Germinal center (tissue), 1 donor: ENCODE data around the gene MINDY4.

Source experiments
- DNase-seq: peaks from one replicate; pipeline ENCODE4 v3.0.0; 2012; ENCODE audit warnings: mixed read lengths, low spot score

The MINDY4 gene

GRCh38 chr7:30743371-30744074 lies 27.7 kb upstream of the MINDY4 start:
- no peak for DNase-seq

DNA sequence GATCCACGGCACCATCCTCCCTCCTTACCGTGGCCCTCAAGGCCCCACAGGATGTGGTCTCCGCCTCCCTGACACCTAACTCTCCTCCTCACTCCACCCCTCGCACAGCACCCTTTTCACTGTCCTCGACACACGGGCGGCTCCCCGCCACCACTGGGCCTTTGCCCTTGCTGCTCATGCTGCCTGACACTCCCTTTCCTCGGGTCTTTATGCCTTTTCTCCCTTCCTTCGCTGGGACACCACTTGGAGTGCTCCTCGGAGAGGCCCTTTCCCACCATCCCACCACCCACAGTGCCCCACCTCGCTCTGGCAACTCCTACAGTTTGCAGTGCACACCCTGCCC lies 27.2 kb upstream of the MINDY4 start:
- DNase-seq = no peak

- DNase-seq = no peak
Measured at GRCh38 chr7:30745261-30745941, 25.8 kb upstream of the MINDY4 start.

DNA sequence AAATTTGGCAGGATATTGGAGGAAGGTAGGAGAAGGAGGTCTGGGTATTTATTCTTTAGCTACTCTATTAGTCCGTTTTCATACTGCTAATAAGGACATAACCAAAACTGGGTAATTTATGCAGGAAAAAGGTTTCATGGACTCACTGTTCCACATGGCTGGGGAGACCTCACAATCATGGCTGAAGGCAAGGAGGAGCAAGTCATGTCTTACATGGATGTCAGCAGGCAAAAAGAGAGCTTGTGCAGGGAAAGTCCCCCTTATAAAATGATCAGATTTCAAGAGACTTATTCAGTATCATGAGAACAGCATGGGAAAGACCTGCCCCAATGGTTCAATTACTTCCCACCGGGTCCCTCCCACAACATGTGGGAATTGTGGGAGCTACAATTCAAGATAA lies 21.2 kb upstream of the MINDY4 start:
- no peak for DNase-seq

- DNase-seq = no peak
Measured at GRCh38 chr7:30750683-30751650, 20.2 kb upstream of the MINDY4 start.

DNA sequence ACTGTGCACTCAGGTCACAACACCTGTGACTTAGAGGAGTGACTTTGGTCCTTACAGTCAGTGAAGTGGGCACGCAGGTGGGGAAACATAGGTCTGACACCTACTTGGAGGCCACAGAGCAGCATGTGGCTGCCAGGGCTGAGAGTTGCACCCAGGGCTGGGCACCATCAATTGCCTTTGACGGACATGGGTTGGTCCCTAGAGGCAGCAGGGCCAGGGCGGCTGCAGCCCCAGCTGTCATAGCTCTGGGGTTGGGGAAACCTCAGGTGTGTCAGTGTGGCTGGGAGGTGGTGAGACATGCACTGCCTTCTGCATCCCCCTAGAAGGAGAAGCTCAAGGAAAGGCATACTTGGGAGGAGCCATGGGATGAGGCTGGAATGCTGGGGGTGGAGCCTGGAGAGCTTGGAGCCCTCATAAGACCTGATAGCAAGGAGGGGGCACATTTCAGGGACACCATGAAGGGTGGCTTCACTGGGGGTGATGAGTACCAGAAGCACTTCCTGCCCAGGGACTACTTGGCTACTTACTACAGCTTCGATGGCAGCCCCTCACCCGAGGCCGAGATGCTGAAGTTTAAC lies 19.4 kb upstream of the MINDY4 start, which contains the start of gene INMT:
Gene INMT (plus strand): TSS at position 440 of the 578 bp plus-strand sequence. CDS start 16 bp downstream, at position 456.
- DNase-seq = no peak

GRCh38 chr7:30752484-30752883 lies 18.7 kb upstream of the MINDY4 start:
- no peak for DNase-seq

DNA sequence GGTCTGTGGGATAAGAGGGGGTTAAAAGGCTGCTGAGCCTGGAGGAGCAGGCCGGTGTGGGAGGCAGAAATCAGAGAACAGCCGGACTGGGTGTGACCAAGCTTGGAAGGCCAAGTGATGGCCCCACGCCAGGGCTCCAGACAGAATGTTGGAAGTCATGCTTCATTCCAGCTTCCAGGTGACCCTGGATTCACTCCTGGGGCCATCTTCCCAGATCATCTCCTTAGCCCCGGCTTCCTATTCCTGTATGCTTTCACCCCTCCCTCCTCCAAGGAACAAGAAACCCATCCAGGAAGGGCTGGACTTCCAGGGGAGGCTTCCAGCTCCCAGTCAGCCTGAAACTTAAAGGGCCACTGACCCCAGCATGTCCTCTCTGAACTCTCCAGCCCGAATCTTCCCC lies 18.2 kb upstream of the MINDY4 start:
- DNase-seq = no peak

- DNase-seq = no peak
Measured at GRCh38 chr7:30754315-30754877, 16.8 kb upstream of the MINDY4 start.

DNA sequence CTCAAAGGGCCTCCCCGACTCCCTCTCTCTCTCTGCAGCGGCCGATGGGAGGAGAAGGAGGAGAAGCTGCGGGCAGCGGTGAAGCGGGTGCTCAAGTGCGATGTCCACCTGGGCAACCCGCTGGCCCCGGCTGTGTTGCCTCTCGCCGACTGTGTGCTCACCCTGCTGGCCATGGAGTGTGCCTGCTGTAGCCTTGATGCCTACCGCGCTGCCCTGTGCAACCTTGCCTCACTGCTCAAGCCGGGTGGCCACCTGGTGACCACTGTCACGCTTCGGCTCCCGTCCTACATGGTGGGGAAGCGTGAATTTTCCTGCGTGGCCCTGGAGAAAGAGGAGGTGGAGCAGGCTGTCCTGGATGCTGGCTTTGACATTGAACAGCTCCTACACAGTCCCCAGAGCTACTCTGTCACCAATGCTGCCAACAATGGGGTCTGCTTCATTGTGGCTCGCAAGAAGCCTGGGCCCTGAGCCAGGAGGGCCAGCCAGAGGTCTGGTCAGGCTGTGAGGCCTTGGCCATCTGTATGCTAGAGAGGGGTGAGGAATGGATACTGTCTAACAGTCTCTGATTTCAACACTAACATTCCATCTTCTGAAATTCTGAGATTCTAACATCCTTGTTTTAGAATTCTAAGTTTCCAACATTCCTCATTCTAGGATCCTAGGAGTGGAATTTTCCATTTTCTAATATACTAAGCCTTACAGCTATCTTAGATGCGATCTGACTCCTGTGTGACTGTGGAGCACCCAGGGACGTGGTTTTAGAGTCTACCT lies 15.6 kb upstream of the MINDY4 start:
- DNase-seq = no peak

- no peak for DNase-seq
Measured at GRCh38 chr7:30757342-30757692, 13.9 kb upstream of the MINDY4 start.

GRCh38 chr7:30760514-30761213 lies 10.6 kb upstream of the MINDY4 start:
- DNase-seq = no peak

GRCh38 chr7:30761214-30762156 lies 9.7 kb upstream of the MINDY4 start:
- no peak for DNase-seq

DNA sequence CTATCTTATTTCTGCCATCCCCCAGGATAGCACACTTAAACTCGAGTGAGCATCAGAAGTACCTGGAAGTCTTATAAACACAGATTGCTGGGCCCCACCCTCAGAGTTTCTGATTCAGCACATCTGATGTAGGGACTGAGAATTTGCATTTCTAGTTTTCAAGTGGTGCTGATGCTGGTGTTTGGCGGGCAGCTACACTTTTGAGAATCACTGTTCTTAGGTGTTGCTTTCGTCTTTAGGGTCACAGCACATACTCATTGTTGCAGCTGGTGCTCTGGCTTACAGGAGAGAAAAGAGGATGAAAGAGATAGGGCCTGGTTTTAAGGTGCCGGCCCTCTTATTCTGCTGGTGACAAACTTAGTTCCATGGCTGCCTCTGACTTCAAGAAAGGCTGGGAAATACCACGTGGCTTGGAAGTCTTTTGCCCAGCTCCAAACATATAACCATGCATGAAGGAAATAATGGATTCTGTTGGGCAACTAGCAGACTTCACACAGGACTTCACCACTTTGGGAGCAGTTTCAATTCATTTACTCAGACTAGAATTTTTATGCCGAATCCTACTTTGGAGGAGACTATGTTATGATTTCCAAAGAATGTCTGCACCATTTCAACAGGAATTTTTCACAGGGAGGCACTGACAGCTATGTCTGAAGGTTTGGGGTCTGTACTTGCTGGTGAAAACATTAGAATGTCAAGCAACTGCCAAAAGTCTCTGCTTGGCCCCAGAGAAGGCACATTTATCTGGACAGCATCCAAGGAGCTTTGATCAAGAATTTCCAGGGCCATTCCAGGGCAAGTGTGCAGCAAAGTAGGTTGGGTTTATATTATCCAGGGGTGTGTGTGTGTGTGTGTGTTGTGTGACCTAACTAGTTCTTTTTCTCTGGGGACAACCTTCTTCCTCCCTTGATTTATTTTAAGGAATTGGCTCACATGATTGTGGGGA lies 6.9 kb upstream of the MINDY4 start:
- DNase-seq = no peak

GRCh38 chr7:30765408-30765807 lies 5.8 kb upstream of the MINDY4 start:
- DNase-seq = no peak

- DNase-seq = no peak
Measured at GRCh38 chr7:30770845-30771173, 408 bp upstream of the MINDY4 start.

DNA sequence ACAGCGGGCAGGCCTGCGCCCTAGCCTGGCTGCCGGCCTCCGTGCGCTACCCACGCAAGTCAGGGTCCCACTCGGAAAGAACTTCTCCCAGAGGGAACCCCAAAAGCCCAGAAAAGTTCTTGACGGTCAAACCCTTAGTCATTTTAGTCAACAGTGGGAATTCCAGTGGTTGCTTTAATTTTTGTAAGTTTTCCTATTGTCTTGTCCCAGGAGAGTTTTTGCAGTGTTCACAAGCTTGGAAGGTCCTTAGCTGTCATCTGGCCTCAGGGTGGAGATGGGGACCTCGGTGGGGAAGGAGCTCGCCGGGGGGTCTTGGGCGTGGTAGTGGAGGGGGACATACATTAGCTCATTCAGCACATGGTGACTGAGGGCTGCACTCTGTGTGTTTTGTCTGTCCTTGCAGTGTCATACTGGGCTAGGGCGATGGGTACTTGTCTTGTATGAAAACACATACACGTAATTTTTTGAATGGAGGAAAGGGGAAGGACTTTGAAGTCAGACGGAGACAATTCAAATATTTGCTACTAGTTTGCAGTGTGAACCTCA lies 736 bp downstream of the MINDY4 start:
- DNase-seq = peak; percentile 16

DNA sequence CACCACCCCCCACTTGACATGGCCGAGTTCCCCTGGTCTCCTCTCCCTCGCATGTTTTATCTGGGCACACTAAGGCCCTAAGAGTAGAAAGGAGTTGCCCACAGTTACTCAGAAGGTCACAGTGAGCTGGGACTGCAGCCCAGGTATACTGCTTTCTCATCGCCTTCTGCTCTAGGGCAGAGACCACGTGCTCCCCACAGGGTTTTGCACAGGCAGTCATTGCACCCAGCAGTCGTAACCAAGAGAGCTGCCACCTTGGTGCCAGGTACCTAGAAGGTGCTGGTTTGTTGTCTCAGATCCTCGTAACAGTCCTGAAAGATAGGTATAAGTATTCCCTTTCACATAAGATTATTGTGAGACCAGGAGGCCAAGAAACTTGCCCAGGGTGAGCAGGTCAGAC lies 1.8 kb downstream of the MINDY4 start:
- no peak for DNase-seq
